Measurements from ENCODE around the gene OR10C1. TPM values are rescaled to one million over a fixed set of nuclear protein-coding genes. Genes with fewer than 3 reads are reported as not detected.
"Not testable (repeated sequence)": the region's sequence is repeated elsewhere in the genome, so short reads cannot be mapped to it uniquely, and the experiment has no call there.

OR10C1 gene
- total RNA-seq, 4 donors from 2014 or later: not detected

- H3K27ac ChIP-seq: no peak overlapping the region
- no peaks in the 10 kb centered on the region for H3K4me1 ChIP-seq
- no peak overlapping the region for H3K4me3 ChIP-seq
- H3K9me3 ChIP-seq: peaks cover 0 to 7% (median 0%) of the 10 kb centered on the region in 3 donors
- ATAC-seq: no peak
- no peaks in the 10 kb centered on the region for H3K27me3 ChIP-seq
- H3K36me3 ChIP-seq: no peaks in the 10 kb centered on the region
- 65 to 67% methylated on average over 3 of the region's 3 CpGs for WGBS, 2 donors (ENCODE audit: low coverage in 1 of 2)
- TF ChIP-seq POLR2AphosphoS5 (IDR thresholded peaks at IDR 0.05) (no peak), POLR2A (IDR thresholded peaks at IDR 0.05) (no peak), EP300 (IDR thresholded peaks at IDR 0.05) (no peak)
- TF ChIP-seq, protein P1, sequence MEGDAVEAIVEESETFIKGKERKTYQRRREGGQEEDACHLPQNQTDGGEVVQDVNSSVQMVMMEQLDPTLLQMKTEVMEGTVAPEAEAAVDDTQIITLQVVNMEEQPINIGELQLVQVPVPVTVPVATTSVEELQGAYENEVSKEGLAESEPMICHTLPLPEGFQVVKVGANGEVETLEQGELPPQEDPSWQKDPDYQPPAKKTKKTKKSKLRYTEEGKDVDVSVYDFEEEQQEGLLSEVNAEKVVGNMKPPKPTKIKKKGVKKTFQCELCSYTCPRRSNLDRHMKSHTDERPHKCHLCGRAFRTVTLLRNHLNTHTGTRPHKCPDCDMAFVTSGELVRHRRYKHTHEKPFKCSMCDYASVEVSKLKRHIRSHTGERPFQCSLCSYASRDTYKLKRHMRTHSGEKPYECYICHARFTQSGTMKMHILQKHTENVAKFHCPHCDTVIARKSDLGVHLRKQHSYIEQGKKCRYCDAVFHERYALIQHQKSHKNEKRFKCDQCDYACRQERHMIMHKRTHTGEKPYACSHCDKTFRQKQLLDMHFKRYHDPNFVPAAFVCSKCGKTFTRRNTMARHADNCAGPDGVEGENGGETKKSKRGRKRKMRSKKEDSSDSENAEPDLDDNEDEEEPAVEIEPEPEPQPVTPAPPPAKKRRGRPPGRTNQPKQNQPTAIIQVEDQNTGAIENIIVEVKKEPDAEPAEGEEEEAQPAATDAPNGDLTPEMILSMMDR (IDR thresholded peaks at IDR 0.05): no peak
These were observed 19.6 kb upstream of the OR10C1 start for GRCh38 chr6:29419516-29419915.

- TF ChIP-seq POLR2AphosphoS5 (IDR thresholded peaks at IDR 0.05) (no peak), POLR2A (IDR thresholded peaks at IDR 0.05) (no peak), EP300 (IDR thresholded peaks at IDR 0.05) (no peak)
- TF ChIP-seq, protein P1 (IDR thresholded peaks at IDR 0.05): no peak
- Histone ChIP-seq H3K36me3 (no peaks in the 10 kb centered on the region), H3K9me3 (peaks cover 0 to 7% (median 0%) of the 10 kb centered on the region in 3 donors), H3K27me3 (peaks cover 4% of the 10 kb centered on the region), H3K4me3 (no peak overlapping the region), H3K4me1 (no peaks in the 10 kb centered on the region), H3K27ac (no peak overlapping the region)
- ATAC-seq: no peak
- WGBS, 2 donors (ENCODE audit: low coverage in 1 of 2): 76 to 89% methylated on average over 2 of the region's 2 CpGs
These were observed 14.9 kb upstream of the OR10C1 start for GRCh38 chr6:29424168-29424567.

GRCh38 chr6:29424575-29424974 is 14.5 kb upstream of the OR10C1 start:
- Histone ChIP-seq H3K9me3 (peaks cover 0 to 7% (median 0%) of the 10 kb centered on the region in 3 donors), H3K4me1 (no peaks in the 10 kb centered on the region), H3K36me3 (no peaks in the 10 kb centered on the region), H3K27ac (no peak overlapping the region), H3K27me3 (peaks cover 4% of the 10 kb centered on the region), H3K4me3 (no peak overlapping the region)
- ATAC-seq: no peak
- TF ChIP-seq, protein P1 (IDR thresholded peaks at IDR 0.05): no peak
- no peak for TF ChIP-seq EP300 (IDR thresholded peaks at IDR 0.05)
- no peak for TF ChIP-seq POLR2AphosphoS5 (IDR thresholded peaks at IDR 0.05)
- no peak for TF ChIP-seq POLR2A (IDR thresholded peaks at IDR 0.05)
- 42 to 51% methylated on average over 2 of the region's 2 CpGs for WGBS, 2 donors (ENCODE audit: low coverage in 1 of 2)

- Histone ChIP-seq H3K9me3 (peaks cover 0 to 7% (median 0%) of the 10 kb centered on the region in 3 donors), H3K27me3 (peaks cover 4% of the 10 kb centered on the region), H3K4me3 (no peak overlapping the region), H3K4me1 (no peaks in the 10 kb centered on the region), H3K27ac (no peak overlapping the region), H3K36me3 (no peaks in the 10 kb centered on the region)
- no peak for TF ChIP-seq POLR2A (IDR thresholded peaks at IDR 0.05)
- no peak for TF ChIP-seq EP300 (IDR thresholded peaks at IDR 0.05)
- TF ChIP-seq POLR2AphosphoS5 (IDR thresholded peaks at IDR 0.05): no peak
- TF ChIP-seq, protein P1 (IDR thresholded peaks at IDR 0.05): no peak
- no peak for ATAC-seq
- whole genome bisulfite sequencing, 2 donors (ENCODE audit: low coverage in 1 of 2): 39 to 57% methylated on average over 1 of the region's 1 CpG
These were observed 14.0 kb upstream of the OR10C1 start for GRCh38 chr6:29425075-29425474.

DNA sequence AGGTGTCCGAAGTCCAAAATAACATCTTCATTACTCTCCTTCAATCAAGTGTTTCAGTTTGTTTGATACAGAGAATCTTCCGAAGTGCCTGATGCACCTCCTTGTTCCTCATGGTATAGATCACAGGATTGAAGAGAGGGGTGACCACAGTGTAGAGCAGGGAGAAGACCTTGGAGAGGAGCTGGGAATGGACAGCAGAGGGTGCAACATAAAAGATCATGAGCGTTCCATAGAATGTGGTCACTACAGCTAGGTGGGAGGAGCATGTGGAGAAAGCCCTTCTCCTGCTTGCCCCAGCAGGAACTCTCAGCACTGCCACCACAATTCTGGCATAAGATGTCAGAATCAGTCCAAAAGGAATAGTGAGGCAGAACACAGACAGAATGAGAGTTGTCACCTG is 12.5 kb upstream of the OR10C1 start:
- H3K27ac ChIP-seq: no peak overlapping the region
- no peaks in the 10 kb centered on the region for H3K4me1 ChIP-seq
- TF ChIP-seq, protein P1 (IDR thresholded peaks at IDR 0.05): no peak
- peaks cover 4% of the 10 kb centered on the region for H3K27me3 ChIP-seq
- H3K36me3 ChIP-seq: no peaks in the 10 kb centered on the region
- no peak overlapping the region for H3K4me3 ChIP-seq
- no peak for ATAC-seq
- 72 to 92% methylated on average over 3 of the region's 3 CpGs for WGBS, 2 donors (ENCODE audit: low coverage in 1 of 2)
- no peaks in the 10 kb centered on the region for H3K9me3 ChIP-seq

DNA sequence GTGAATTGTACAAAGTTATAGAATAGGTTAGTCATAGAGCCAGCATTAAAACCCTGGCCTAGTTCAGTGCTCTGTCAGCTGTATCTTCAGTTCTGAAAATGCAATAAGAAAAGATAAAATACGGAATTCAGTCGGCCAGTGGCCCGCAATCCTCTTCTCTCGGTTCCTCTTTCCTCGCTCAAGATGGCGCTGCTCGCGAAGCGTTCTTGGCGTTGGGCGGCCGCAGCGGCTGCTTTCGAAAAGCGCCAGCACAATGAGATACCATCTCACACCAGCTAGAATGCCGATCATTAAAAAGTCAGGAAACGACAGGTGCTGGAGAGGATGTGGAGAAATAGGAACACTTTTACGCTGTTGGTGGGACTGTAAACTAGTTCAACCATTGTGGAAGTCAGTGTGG is 2.4 kb upstream of the OR10C1 start:
- not testable (repeated sequence) for H3K27ac ChIP-seq, H3K4me3 ChIP-seq, H3K9me3 ChIP-seq, H3K36me3 ChIP-seq, ATAC-seq, H3K4me1 ChIP-seq, H3K27me3 ChIP-seq
- WGBS, 2 donors (ENCODE audit: low coverage in 1 of 2): 60 to 75% methylated on average over 2 to 16 of the region's 18 CpGs

Data from gastroesophageal sphincter (tissue), 4 donors.